Mammary epithelial cell (primary cell): ENCODE measurements around the gene MSI1.

ENCODE experiments used
- CTCF ChIP-seq, 2 donors: IDR thresholded peaks in 1 of 2; conservative IDR thresholded peaks in 1 of 2; 2 replicates each; pipeline ENCODE4 v1.5.1; 2011 to 2012; ENCODE audit warnings: inconsistent platforms in 2 of 2, low read length in 2 of 2, mild to moderate bottlenecking in 2 of 2, control low read depth in 1 of 2, low read depth in 1 of 2; ENCODE audit not compliant: insufficient read depth in 1 of 2; ENCODE audit errors: extremely low read depth in 1 of 2
- EZH2 ChIP-seq: IDR thresholded peaks from 2 replicates; pipeline ENCODE4 v1.6.1; 2012; ENCODE audit warnings: low read length, inconsistent platforms, borderline replicate concordance

- TF ChIP-seq CTCF (conservative IDR thresholded peaks at IDR 0.05 in 1 of 2, IDR thresholded peaks at IDR 0.05 in 1 of 2; ENCODE audit: extremely low read depth in 1 of 2, insufficient read depth in 1 of 2, low read depth in 1 of 2, low read length in 2 of 2), result no peak
- TF ChIP-seq EZH2, result no peak
Observed at GRCh38 chr12:120343039-120343537, 25.9 kb downstream of the MSI1 start.
